ENCODE results near the gene FAM149A. TPM values are rescaled to one million over a fixed set of nuclear protein-coding genes. Genes with fewer than 3 reads are reported as not detected.

The FAM149A gene
- polyA plus RNA-seq, 3 donors = 44.3 to 61.3 (median 55.7) TPM

DNA sequence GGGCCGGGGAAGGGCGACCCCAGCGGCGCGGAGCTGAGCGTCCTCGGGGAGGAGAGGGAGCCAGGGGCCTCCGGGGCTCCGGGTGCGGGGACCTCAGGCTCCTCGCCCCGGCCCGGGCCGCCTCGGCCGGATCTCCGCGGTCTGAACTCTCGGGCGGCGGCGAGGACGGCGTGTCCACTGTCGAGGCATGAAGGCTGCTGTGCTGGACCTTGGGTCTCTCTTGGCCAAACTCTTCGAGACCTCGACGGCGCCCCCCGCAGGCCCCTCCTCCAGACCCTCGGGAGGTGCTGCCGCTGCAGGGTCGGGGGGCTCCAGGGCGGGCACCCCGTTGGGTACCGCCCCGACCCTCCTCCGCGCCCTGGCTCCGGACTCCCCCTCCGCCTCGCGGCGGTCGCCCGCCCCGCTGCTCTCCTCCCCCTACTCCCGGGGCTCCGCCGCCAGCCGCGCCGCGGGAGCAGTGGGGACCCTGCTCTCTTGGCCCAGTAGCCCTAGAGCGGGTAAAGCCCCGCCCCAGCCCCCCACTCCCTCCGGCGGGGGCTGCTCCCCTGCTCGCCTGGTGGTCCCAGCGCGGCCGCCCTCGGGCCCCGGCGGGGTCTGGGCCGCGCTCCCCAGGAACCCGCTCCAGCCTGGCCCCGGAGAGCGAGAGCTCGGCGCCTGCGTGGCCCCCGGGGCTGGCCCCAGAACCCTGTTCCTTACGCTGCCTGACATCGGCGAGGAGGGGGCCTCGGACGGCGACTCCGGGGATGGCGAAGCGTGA, 564 bp downstream of the FAM149A start:
- DNase-seq (ENCODE audit: low read depth in 3 of 3, low spot score in 2 of 3) = no peak

DNA sequence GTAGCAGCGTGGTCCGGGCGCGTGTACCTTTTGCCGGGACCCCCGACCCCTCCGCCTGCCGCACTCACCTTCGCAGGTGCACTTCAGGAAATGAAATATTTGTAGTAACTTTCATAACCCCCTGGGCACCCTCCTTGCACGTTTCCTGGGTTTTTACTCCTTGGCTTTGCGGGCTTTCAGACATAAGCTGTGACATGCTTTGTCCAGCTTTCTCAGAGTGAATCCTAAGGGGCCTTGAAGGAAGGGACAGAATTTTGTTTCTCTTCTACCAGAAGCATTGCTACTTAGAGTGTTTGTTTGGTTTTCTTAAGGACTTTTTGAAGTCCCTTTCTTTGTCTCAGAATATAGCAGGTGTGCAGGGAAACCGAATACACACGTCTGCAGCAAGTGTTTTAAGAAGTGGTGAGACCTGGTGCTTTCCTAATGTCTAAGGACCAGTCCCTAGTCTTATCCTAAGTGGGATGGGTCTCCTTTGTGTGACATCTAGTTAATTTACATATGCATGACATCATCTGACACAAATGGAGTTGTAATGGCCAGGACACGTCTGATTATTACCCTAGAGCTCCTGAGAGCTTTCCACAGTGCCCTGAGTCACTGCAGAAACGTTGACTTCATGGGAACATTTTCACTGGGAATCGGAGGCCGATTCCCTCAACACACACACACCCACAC, 1.3 kb downstream of the FAM149A start:
- DNase-seq (ENCODE audit: low read depth in 3 of 3, low spot score in 2 of 3) = no peak

DNA sequence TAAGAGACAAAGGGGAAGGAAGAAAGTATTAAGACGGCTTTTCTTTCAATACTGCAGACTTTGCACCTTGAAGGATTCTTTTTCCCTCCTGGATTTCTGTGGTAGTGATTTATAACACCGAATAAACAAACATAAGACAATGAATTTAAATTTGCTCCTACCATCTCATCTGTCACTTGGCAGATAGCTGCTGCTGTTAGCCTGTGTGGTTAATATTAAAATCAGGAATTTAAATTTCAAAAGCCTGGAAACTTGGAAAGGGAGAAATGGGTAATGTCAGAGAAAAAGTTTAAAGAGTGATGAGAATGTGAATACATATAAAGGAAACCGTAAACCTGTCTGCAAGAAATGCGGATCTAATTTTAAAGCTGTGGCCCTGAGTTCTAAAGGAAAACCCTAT, 3.4 kb downstream of the FAM149A start:
- DNase-seq (ENCODE audit: low read depth in 3 of 3, low spot score in 2 of 3) = no peak

DNA sequence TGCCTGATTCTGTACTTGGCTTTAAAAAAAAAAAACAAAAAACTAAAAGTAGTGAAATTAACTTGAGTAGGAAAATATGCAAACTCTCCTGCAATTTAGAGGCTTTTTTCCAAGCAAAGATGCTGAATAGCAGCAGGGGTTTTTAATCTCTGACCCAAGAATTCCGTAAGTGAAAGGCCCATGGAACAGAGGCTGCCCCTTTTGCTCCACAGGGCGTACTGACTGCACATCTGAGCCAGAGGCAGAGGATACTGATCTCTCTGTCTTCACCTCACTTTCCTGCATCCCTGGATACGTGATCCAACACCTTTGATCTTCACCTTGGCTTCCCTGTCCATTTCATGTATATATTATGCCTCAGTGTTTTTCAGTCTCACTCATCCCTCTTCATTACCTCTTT, 3.9 kb downstream of the FAM149A start:
- no peak for DNase-seq (ENCODE audit: low read depth in 3 of 3, low spot score in 2 of 3)

DNA sequence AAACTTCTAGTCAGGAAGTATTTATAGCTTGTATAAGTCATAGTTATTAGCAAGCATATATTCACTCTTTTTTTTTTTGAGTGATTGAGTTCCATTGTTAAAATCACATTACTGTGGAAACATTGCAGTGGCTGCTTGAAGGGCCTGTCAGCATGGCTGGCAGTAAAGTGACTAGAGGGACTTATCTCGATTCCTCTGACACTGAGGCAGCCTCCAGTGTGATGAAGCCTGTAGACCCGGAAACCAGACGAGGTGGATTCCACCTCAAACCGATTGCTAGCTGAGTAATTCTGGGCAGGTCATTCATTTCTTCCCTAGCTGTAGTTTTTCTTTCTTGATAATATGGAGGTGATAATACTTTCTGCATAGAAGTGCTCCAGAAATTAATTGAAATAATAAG, 4.7 kb downstream of the FAM149A start:
- DNase-seq (ENCODE audit: low read depth in 3 of 3, low spot score in 2 of 3) = no peak

DNA sequence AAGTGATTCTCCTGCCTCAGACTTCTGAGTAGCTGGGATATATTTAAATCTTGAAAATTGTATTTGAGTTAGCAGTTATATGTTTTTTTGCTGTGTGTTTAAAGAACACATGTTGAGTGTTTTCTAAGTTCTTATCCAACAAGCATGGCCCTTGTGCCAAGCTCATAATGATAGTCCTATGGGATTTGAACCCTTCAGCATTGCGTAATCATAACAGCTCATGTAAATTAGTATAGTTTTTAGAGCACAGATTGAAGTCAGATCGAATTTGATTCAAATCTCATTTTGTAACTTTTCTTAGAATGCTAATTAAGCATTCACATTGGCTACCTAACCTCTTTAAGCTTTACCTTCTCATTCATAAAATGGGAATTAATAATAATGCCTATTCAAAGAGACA, 12.2 kb downstream of the FAM149A start:
- DNase-seq (ENCODE audit: low read depth in 3 of 3, low spot score in 2 of 3) = no peak

DNA sequence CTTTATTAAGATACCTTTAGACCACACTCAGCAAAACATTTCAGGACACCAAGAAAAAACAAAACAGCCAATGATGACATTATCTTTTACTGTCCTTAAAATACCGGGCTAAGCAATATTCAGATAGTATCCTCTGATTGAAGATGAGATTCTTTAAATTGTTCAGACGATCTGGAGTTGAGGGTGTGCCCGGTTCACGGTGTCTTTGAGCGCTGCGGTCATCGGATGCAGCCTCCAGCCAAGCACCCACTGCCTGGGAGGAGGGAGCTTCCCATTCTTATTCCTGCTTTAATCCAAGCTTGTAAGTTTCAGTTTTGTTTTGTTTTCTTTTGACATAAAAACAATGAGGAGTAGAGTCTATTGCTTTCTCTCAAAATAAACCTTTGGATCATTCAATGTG, 14.1 kb downstream of the FAM149A start:
- DNase-seq (ENCODE audit: low read depth in 3 of 3, low spot score in 2 of 3) = no peak

DNA sequence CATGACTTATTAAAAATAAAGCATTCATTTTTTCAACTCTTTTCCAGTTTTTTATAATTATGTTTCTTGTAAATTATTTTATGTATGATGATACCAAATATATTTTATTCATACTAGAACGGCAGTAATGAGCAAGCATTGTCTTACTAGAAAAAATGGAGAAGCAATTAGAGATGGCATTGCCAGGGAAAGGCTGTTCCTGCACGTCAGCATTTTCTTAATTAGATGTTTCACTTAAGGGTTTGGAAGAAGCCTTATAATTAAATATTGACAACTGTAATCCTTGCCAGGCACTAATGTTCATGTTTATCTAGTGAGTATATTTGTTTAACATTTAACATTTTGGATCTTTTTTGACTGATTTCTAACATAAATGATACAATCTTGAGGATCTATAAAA, 16.6 kb downstream of the FAM149A start:
- no peak for DNase-seq (ENCODE audit: low read depth in 3 of 3, low spot score in 2 of 3)

DNA sequence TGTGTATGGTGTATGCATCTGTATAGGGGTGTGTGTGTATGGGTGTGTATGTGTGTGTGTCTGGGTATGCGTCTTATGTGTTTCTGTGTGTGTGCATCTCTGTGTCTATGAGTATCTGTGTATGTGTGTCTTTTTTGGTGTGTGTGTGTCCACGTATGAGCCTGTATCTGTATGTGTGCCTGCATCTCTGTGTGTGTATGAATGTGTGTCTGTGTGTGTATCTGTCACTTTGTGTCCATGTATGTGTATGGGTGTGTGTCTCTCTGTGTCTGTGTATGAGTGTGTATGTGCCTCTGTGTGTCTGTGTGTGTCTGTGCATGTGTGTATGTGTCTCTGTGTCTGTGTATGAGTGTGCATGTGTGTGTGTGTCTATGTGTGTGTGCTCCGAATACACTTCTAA, 24.3 kb downstream of the FAM149A start:
- no peak for DNase-seq (ENCODE audit: low read depth in 3 of 3, low spot score in 2 of 3)

DNA sequence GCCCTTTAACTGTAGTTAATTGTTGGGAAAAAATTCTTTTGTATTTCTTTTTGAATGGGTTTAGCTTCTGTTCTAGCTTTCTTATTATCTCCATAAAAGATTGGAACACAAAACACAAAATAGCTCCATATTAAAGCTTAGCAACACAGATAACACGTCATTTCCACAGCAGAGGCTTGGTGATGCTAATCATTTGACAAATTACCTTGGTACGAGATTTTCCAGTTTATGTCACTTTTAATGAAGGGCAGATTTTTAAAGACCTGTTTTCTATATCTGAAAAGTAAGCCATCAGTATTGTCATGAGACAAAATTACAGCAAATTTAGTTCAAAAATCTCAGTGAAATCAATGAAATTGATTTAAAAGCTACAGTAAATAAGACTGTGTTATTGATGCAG, 27.4 kb downstream of the FAM149A start:
- no peak for DNase-seq (ENCODE audit: low read depth in 3 of 3, low spot score in 2 of 3)

DNA sequence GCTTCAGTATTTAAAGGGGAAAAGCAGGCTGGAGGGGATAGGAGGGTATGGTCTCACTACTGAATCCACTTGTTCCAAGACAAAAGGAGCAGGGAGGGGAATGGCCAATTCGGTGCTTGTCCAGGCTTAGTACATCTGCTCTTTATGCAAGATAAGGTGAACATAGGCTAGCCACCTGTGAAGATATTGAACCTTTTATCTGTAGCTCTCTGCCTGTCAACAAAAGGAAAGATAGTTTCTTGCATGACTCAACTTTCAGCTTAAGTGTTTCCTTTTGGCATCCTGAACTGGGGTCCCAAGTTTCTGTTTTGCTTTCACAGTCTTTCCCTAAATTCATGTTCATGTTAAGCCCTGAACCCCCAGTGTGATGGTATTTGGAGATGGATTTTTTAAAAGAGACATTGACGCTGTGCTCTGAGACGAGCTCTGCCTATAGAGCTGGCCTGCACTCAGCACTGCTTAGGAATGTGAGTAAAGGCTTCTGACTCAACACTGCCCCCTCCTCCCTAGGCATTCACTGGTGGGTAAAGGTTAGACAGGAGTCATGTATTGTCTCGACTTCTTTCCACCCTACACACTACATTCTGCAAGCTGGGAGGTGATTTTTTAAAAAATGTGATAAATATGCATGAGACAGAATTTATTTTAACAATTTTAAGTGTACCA, 28.2 kb downstream of the FAM149A start:
- no peak for DNase-seq (ENCODE audit: low read depth in 3 of 3, low spot score in 2 of 3)

DNA sequence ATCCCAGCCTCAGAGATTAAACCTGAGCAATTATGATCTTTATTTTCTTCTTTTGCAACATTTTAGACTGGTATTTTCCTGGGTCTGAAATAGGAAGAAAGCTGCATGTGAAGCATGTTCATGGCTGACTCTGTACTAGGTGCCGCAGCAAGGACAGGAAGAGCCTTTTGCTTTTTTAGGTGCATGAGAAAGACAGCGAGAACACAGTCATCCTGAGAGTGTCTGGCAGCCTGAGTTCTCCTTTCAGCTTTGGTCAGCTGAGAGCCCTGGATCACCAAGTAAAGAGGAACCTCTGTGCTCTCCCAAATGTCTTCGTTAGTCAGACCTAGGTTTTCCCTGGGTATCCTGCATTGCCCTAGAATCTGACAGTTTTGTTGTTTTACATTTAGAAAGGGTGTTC, 29.8 kb downstream of the FAM149A start:
- no peak for DNase-seq (ENCODE audit: low read depth in 3 of 3, low spot score in 2 of 3)

DNA sequence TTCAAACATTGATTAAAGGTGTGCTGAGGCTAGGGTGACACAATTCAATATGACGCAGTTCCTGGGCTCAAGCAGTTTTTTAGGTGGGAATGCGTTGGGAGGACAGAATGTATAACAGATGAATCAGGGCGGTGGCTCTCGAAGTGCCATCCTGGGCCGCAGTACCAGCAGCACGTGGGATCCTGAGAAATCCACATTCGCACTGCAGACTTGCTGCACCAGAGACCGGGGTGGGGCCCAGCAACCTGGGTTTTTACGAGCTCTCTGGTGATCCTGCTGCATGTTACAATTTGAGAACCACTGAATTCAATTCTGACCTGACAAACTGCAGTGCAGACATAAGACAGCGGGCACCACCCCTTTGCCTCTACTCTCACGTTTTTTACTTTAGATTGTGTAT, 30.4 kb downstream of the FAM149A start:
- DNase-seq (ENCODE audit: low read depth in 3 of 3, low spot score in 2 of 3) = no peak

DNA sequence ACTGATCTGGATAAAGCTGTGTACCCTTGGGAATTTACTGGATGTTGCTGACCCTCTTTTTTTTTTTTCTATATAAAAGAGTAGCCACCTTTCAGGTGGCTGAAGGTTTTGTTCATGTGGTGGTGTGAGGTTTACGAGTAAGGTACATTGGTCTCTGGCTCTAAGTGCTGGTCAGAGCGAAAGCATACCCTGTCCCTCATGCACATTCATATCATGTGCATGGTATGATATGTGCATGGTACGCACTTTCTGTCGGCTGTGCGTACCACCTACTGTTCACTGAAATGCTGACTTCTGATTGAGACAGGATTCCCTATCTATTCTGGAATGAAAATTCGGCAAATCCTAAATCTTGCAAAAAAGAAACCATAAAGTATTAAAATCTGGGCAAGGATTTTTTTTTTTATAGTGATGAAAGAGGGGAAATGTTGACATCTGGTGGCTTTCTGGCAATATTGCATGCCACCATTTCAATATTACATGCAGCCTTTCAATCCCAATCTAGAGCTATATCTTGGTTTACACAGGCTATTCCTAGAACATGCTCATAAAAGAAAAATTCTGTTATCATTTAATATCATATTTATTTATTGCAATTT, 32.8 kb downstream of the FAM149A start:
- DNase-seq (ENCODE audit: low read depth in 3 of 3, low spot score in 2 of 3) = no peak

DNA sequence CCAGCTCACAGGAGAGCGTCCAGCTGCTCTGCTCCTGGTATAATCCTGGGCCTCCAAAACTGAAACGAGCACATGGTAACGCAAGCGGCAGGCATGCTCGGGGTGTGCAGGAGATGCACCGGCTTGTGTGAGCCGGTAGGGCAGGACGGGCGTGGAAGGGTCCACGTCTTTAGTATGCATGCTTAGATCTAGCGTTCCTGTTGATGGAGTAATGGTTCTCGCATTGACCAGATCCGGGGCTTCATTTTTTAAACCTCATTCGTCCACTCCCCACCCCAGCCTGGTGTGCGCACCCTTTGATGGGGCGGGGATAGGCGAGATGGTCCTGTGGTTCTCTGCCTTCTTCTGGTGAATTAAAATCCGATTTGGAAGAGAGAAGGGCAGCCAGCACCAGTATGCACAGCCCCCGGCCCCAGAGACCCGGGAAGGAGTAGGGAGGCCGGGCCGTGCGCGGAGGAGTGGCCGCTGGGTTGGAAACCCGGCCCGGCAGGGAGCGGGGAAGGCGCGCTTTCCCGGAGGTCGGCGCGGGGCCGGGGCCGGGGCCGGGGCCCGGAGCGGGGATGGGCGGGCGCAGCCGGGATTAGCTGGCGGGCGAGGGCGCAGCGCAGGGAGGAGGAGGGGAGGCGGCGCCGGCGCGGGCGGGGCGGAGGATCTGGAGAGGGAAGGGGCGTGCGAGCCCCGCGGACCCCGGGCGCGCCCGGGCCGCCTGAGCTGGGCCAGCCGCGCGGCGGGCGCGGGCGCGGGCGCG, 39.9 kb downstream of the FAM149A start:
- no peak for DNase-seq (ENCODE audit: low read depth in 3 of 3, low spot score in 2 of 3)

DNA sequence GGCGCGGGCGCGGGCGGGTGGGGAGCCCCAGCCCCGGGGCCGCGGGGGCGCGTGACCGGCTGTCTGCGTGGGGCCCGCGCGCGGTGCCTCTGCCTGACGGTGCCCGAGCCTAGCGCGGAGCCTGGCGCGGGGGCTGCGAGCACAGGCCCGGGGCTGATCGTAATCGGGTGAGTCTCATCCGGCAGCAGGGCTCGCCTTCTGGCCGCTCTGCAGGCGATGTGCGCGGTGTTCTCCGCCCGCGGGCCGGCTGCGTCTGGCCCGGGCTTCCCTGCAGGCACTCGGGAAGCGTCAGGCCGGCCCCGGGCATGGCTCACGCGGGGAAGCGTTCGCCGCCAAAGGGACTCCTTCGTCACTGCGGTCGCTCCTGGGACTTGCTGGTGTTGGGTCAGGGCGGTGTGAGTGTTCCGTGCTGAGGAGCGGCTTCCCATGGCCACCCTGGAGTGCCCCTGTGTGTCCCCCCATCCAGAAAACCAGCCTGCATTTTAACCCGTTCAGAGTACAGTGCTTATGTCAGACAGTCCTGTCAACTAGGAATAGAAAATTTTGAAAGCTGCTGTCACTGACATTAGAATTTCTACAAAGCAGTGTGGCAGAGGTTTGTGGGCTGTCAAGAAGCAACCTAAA, 40.6 kb downstream of the FAM149A start:
- DNase-seq (ENCODE audit: low read depth in 3 of 3, low spot score in 2 of 3) = no peak

DNA sequence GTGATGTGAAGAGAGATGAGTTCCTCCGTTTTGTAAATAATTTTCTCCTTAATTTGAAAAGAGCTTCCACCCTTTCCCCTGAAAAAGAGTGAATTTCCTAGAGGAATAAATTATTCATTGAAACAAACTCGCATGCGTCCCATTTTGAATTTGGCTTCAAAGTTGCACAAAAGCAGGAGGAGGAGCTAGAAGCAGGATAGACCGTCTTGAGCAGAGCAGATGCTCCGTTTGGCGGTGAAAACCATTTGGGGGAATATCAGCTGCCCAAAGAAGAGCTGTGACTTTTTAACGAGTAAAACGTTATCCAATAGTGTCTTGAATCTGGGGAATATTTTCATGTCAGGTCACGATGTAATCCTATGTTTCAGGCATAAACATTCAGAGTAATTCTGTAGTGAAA, 42.0 kb downstream of the FAM149A start:
- no peak for DNase-seq (ENCODE audit: low read depth in 3 of 3, low spot score in 2 of 3)

DNA sequence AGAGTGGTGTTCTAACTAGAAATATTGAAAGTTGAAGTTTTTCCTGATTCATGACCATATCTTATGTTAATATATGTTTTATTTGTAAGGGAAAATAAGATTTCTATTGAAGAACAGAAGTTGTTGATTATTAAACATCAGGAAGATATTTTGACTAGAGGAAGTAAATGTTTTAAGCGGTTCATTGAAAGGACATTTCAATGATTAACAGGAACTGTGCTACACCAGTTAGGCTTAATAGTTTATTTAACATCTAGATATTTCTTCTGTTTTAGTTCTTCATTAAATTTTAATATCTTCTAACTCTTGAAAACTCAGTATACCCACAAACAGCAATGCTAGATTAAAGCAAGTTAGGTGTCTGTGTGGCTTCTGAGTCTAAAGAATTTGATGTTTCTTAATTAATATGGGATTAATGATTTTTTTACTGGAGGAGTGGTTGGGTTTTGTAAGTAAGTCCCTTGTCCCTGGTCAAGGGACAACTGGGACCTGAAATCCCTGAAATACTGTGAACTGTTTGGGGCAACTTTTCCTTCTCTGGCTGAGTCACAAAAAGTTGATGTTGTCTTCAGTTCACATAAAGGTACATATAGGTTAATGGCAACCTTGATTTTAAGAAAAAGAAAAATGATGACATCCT, 44.0 kb downstream of the FAM149A start:
- DNase-seq (ENCODE audit: low read depth in 3 of 3, low spot score in 2 of 3) = no peak

DNA sequence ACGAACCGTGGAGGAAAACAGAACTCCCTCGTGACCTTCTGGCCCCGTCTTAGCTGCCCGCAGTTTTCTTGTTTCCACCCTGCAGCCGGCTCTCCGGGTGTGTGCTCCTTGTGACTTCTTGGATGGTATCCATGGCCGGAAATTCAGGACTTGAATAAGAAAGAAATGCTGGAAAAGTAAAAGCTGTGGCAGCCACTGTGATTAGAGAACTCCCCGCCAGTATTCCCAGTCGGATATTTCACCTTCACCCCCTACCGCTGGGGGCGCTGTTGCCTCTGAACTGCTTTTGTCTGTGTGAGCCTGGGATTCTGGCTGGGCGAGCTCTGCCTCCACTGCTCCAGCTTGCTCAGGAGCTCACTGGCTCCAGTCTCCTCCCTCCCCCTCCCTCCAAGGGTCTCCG, 45.4 kb downstream of the FAM149A start:
- DNase-seq (ENCODE audit: low read depth in 3 of 3, low spot score in 2 of 3) = no peak

DNA sequence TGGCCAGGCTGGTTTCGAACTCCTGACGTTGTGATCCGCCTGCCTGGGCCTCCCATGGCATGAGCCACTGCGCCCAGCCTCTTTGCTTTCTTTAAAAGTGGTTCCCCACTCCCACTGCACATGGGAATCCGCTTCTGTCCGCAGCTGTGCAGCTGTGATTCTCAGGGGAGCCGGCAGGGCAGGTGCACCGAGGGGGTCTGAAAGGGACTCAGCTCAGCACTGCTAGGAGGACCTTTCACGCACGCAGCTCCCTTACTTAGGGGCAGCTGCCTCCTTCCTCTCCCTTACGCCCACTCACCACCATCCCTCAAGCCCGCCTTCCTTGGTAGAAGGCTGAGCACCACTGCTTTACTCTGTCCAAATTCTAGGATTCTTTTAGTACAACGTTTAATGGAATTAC, 46.4 kb downstream of the FAM149A start:
- DNase-seq (ENCODE audit: low read depth in 3 of 3, low spot score in 2 of 3) = no peak
